HG03108 (cell line): ENCODE data around the gene ALAS2.
"Not testable (repeated sequence)": the region's sequence is repeated elsewhere in the genome, so short reads cannot be mapped to it uniquely, and the experiment has no call there.

Experiments used
- ATAC-seq: cut with Tn5 transposase; IDR thresholded peaks from one replicate; pipeline ENCODE4 v1.9.1; 2021; ENCODE audit warnings: moderate library complexity; ENCODE audit not compliant: unreplicated experiment

The ALAS2 gene, protein sequence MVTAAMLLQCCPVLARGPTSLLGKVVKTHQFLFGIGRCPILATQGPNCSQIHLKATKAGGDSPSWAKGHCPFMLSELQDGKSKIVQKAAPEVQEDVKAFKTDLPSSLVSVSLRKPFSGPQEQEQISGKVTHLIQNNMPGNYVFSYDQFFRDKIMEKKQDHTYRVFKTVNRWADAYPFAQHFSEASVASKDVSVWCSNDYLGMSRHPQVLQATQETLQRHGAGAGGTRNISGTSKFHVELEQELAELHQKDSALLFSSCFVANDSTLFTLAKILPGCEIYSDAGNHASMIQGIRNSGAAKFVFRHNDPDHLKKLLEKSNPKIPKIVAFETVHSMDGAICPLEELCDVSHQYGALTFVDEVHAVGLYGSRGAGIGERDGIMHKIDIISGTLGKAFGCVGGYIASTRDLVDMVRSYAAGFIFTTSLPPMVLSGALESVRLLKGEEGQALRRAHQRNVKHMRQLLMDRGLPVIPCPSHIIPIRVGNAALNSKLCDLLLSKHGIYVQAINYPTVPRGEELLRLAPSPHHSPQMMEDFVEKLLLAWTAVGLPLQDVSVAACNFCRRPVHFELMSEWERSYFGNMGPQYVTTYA

DNA sequence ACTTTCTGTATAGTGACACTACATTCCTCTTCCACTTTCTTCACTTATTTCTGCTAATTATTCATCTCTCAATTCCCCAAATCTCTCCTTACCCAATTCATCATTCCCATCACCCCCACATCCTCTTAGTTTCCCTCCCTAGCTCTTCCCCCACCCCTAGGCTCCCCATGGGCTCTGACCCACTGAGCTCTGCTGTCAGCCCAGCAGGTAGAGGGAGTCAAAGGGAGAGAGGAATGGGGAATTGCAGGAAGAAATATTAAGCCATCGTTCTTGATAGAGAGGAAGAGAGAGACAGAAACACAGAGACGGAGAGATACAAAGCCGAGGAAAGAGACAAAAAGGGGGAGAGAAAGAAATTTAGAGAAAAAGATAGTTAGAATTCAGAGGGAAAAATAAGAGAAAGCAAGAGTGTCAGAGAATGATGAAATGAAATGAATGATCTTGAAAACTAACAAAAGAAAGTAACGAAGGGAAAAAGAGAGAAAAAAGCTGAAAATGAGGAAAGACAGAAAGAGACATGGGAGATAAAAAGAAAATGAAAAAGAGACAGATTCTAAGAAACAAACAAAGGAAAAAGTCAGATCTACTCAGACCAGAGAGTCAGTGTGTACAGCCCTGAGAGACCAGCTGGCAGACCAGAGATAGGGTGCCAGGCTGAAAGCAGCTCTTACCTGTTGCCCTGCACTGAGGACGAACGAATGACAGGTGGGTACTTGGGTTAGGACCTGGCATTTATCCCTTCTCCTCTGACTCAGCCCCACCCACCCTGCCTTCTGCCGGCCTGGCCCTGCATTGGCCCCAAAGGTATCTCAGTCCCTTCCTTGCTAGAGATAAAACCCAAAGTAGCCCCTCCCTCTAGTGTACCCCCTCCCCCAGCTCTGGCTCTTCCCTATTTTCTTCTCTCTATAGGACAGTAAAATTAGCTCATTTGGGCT lies at the start of gene ALAS2:
ALAS2 (minus strand) TSS at position 707 of the 935 bp plus-strand sequence. CDS start 4,977 bp downstream, outside the sequence.
- ATAC-seq: no peak

DNA sequence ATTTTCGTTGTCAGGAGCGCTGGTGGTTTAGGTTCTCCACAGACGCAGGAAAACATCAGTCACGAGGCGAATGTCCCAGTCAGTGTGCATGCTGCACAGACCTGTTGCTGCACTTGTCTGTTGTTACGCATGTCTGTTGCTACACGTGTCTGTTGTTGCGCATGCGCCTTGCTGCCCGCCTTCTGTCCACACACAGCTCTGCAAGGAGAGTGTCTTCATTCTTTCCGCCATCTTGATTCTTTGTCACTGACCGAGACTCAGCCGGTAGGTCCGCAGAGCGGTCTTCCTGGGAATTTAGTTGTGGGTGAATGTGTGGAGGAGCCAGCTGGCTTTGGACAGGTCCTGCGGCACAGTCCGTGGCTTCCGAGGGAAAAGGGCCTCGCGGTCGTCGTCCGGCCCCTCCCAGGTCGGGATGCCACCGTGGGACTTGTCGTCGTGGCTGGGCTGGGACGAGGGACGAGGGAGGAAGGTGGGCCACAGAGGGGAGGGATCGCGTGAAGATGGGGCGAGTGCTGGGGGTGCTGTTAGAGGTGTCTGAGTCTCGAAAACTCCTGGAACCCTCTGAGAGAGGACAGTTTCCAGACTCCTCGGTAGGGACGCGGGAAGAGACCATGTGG lies 44.2 kb upstream of the ALAS2 start, which contains the start of gene PAGE2B:
PAGE2B (plus strand) TSS at position 180 of the 617 bp plus-strand sequence. CDS start 1,012 bp downstream, outside the sequence.
- no peak for ATAC-seq

DNA sequence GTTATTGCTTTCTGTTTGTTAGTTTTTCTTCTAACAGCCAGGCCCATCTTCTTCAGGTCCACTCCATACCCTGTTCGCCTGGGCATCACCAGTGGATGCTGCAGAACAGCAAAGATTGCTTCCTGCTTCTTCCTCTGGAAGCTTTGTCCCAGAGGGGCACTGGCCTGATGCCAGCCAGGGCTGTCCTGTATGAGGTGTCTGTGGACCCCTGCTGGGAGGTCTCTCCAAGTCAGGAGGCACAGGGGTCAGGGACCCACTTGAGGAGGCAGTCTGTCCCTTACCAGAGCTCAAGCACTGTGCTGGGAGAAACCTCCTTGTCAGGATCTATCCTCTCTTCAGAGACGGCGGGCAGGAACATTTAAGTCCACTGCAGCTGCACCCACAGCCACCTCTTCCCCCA lies 41.5 kb upstream of the ALAS2 start:
- no peak for ATAC-seq

DNA sequence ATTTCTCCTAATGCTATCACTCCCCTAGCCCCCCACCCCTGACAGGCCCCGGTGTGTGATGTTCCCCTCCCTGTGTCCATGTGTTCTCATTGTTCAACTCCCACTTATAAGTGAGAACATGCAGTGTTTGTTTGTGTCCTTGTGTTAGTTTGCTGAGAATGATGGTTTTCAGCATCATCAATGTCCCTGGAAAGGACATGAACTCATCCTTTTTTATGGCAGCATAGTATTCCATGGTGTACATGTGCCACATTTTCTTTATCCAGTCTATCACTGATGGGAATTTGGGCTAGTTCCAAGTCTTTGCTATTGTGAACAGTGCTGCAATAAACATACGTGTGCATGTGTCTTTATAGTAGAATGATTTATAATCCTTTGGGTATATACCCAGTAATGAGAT lies 36.4 kb upstream of the ALAS2 start:
- not testable (repeated sequence) for ATAC-seq

DNA sequence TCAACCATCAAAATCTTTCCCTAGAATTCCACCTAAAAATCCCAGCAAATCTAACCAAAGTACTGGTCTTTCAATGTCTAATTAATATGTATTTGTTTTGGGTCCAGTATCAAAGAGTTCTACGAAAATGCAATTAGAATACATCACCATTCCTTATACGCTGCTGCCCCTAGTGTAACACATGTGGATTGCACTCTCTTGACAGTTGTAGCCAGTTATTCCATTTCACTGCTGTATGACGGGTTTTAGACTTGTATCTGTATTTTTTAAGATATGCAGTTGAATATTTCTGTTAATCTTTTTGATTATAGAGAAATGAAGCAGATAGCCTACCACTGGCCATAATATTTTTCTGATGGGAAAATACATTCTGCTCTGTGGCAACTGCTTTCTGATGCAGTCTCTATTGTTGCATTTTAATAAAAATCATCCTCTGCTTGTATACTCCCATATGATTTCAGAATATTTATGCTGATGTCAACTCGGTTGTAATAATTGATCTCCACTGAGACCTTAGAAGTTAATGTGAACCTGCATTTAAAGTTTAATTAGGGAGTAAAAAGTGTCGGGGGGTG lies 27.0 kb upstream of the ALAS2 start:
- no peak for ATAC-seq

DNA sequence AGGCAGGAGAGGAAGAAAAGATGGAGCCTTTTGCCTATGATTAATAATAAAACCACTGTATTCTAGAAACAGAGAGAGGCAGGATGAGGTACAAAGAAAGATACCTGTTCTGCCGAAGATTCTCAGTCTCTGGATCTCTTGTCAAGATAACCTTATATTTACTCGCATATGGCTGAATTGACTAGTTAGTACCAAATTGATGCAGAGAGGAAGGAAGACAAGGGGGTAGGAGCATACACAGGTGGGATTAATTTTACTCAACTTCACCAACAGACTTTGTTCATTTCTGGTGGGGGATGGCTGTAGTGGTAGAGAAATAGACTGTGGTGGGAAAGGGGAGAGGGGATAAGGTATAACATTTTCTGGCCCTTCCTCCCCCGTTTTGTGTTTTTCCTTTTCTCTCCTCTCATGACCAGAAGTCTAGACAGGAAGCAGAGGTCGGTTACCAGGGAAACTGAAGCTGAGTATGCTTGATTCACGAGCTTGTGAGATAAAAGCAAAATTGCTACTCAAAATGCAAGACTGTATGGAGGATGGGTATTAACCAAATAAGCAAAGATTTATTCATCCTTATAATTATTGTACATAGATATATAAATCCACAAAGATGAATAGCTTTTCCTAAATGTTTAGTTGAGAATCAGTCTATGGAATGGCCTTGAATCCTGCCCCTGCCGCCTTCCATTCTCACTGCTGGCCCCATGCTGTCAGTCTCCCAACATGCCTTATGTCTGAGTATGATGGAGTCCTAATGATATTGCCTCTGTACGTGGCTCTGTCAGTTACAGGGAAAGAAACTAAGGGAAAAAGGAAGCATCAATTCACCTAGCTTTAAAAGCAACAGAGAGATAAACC lies 26.3 kb upstream of the ALAS2 start:
- no peak for ATAC-seq

DNA sequence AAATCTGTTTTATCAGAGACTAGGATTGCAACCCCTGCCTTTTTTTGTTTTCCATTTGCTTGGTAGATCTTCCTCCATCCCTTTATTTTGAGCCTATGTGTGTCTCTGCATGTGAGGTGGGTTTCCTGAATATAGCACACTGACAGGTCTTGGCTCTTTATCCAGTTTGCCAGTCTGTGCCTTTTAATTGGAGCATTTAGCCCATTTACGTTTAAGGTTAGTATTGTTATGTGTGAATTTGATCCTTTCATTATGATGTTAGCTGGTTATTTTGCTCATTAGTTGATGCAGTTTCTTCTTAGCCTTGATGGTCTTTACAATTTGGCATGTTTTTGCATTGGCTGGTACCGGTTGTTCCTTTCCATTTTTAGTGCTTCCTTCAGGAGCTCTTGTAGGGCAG lies 19.8 kb upstream of the ALAS2 start:
- ATAC-seq: not testable (repeated sequence)

DNA sequence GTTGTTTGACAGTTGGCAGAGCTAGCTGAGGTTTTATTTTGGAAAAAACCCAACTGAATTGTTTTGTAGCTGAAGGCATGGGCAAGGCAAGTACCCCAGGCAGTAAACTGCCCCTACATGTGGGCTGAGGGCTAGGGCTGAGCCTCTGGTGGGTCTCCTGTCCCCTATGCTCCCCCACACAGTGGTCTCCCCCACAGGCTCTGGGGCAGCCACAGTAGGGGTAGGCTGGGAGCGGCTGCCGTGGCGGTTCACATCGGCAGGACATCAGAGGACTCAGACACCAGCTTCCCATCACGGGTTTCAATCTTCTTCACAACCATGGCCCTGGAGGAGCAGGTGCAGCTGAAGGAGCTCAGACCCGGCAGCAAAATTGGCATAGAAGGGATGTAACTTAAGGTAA lies 10.7 kb upstream of the ALAS2 start:
- no peak for ATAC-seq

DNA sequence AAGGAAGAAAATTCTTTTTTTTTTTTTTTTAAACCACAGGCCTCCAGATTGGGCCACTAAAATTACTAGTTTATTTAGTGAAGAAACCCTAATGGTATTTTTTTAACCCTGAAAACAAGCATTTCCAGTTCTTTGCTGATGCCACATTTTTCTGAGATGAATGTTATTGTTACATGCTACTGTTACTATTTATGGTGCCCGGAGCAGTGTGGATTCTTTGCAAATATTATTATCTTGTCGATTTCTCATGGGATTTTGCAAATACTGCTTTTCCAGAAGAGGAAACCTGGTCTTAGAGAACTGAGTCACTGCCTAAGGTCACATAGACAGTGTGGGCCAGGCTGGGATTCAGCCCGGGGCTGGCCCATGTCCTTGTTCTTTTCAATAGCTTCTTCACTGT lies 8.7 kb upstream of the ALAS2 start:
- ATAC-seq: no peak

DNA sequence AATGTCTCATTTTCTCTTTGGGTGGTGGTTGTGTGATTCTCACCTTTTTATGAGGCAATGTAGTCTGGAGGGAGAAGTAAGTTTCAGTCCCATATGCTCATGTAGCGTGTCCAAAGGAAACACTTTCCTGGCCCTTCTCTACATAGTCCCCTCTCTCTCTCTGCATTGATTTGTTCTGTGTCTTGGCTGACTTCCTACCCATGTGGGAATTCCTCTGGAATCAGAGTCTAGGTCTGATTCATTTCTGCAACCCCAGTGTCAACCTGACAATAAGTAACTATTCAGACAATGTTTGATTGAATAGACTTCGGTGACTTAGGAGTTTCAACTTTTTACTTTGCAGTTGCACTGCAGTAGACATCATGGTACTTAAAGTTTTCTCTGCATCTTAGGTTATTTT lies 2.7 kb upstream of the ALAS2 start:
- no peak for ATAC-seq

DNA sequence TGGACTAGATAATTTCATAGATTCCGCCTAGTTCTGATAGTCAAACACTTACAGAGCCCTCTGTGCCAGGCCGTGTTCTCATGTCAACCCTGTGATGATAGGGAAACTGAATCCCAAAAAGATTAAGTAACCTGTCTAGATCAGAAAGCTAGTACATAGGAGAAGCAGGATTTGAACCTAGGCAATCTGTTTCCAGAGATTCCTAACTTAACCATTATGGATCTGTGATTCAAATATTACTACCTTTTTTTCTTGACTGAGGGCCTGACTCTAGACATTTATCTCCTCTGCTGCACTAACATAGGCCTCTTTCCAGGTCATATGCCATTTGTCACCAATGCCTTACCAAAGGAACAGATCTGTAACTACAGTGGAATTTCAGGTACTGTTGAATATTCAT lies 1.5 kb downstream of the ALAS2 start:
- ATAC-seq: no peak

DNA sequence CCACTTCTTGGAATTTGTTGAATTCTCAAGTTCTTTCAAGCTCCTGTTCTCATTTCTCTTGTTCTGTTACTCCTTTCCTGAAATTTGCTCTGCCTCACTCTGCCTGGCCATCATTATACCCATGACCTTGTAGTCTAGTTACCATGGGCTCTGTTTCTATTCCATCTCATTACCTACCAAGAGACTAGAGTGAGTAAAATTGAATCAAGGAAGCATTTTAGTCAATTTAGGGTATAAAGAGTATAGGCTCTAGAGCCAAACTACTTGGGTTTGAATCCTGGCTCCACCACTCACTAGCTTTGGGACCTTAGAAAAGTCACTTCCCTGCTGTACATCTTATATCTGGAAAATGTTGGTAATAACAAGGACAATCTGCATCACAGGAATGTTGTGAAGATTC lies 2.2 kb downstream of the ALAS2 start:
- no peak for ATAC-seq

DNA sequence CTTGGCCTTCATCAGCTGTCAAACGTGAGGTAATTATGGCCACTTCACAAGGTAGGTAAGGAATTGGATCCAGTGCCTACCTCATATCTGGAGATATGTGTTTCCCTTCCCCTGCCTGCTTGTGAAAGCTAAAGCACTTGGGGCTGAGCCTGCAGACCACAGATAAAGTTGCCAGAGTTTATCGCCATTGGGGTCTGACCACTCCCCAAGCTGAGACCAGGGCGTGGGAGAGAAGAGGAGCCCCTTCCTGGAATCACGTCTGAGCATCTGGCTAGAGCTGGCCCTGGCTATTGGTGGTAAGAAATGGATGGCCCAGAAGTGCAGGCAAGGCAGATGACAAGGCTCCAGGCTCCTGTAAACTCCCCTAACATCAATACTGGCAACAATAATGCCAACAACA lies 2.7 kb downstream of the ALAS2 start:
- no peak for ATAC-seq

DNA sequence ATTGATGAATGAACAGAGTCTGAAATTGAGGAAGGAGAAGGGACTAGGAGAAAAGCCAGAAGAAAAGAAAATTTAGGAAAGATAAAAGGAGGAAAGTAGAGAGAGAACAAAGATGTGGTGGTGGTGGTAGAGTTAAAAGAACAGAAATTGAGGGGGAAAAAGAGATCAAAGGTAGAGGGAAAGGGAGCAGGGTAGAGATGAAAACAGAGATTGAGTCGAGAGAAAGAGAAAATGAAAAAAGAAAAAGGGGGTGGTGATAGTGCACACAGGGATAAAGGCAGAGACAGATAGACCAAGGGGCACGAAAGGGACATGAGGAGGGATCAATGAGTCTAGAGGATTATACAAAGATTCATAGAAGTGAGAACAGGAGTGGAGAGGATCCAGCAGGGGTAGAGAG lies 3.9 kb downstream of the ALAS2 start:
- no peak for ATAC-seq

DNA sequence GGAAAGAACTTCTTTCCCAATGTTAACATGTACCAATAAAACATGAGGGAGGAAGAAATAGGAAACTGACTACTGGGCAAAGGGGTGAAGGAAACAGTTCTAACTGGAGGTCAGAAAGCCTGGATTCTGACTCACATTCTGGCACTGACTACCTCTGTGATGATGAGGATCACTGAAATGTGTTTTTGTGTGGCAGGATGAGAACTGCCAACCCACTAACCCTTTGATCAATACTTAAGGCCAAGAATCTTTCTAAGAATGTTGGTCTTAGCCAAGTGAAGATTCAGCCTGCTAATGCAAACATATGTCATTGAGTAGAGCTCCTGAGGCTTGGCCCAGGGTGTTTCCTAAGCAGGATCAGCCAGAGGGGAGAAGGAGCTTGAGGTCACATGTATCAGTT lies 4.6 kb downstream of the ALAS2 start:
- no peak for ATAC-seq

DNA sequence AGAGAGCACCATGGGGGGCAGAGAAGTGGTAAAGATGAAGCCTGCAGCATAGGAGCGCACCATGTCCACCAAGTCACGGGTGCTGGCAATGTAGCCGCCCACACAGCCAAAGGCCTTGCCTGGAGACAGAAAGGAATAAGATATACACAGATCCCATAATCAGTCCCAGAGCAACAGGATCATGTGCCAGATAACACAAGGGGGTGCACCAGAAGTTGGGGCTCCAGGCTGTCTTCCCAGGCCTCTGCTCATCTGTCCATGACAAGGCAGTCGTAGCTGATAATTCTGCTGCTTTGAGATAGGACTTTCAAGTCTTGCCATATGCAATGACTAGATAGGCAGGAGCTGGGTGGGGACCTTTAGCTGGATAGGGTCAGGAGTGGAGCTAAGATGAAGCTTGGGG lies 15.9 kb downstream of the ALAS2 start:
- no peak for ATAC-seq

DNA sequence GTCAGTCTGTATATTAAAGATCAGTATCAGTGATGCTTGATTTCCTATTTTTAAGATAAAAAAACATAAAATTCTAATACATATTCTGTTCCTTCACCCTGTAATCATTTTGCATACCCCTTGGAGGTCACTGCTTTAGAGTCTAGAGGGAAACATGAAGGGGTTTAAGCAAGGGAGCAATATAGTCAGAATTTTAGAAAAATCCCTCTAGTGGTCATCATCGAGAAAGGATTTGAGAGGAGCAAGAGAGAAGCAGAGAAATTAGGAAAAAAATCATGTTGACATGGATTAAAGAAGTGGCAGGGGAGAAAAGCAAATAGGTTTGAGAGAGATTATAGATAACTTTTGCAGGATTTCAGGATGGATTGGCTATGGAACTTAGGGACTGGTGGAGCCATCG lies 19.5 kb downstream of the ALAS2 start:
- ATAC-seq: no peak

DNA sequence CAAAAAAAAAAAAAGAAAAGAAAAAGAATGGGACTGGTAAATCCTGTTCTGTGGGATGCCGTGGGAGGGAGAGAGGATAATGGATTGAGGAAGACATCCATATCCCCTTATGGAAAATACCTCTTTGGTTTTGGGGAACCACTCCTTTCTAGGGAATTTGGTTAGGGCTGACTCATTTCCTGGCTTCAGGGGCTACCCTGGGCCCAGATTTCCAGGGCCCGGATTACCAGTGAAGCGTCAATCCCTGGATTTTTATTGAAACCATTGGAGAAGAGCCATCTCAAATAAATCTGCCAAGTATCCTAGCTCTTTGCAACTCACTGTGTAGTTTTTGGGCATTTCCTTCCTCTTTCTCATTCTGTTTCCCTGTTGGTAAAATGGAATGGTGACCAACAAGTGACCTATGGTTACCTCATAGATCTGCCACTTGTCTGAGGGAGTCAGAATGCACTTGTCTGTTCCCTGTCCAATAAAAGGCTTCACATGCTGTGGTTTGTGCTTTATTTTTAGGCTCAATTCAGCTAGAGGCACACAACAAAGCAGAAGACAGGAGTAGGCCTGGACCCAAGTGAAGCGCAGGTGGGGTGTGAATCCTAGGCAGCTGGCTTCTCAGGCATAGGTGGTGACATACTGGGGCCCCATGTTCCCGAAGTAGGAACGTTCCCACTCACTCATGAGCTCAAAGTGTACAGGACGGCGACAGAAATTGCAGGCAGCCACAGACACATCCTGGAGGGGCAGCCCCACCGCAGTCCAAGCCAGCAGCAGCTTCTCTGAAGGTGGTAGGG lies 22.0 kb downstream of the ALAS2 start:
- ATAC-seq: no peak

DNA sequence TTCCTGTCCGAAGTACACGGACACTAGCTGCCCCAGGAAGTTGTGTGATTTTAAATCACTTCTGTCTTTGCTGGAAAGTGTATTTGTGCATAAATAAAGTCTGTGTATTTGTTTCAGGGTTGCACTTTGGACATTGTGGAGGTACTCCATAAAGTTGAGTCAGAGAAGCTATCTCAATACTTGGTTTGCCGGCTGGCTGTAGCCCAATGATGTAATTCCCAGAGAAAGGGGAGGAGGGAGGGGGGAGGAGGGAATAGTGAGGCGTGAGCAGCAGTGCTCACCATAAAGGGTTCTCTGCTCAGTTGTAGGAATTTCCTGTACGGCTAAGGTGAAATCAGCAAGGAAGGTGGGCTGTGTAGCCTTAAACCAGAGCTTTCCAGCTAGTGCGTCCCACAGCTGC lies 23.1 kb downstream of the ALAS2 start:
- ATAC-seq: no peak
